Measurements from ENCODE around the gene SPATA18. TPM values are rescaled to one million over a fixed set of nuclear protein-coding genes. Genes with fewer than 3 reads are reported as not detected.

Gene SPATA18
- total and polyA plus RNA-seq, 2 of the 13 experiments (the other 11 are each of a cell fraction or from before 2014, with no cell fraction given), result 5.7 to 13.2 TPM

GRCh38 chr4:52071791-52072546, 20.9 kb downstream of the SPATA18 start:
- no peak overlapping the region for H3K4me2 ChIP-seq (ENCODE audit: low read depth, low read length)
- ChIA-PET CTCF (ENCODE audit: low intra/inter-chr PET ratio, low total read pairs) (no interaction called here), POLR2A (no interaction called here)
- no peak for TF ChIP-seq ZFP41 (CRISPR knock-in tag; IDR thresholded peaks at IDR 0.05; ENCODE audit: borderline replicate concordance)
- TF ChIP-seq ZHX1 (CRISPR knock-in tag; IDR thresholded peaks at IDR 0.05; ENCODE audit: low read depth), result no peak
- no peak for TF ChIP-seq GMEB2 (CRISPR knock-in tag; IDR thresholded peaks at IDR 0.05; ENCODE audit: low read depth)
- no peak for TF ChIP-seq ZNF605 (CRISPR knock-in tag; IDR thresholded peaks at IDR 0.05)
- TF ChIP-seq KAT8 (CRISPR knock-in tag; IDR thresholded peaks at IDR 0.05), result no peak
- no peak for TF ChIP-seq ZNF496 (CRISPR knock-in tag; IDR thresholded peaks at IDR 0.05; ENCODE audit: insufficient replicate concordance)
- no peak for TF ChIP-seq GTF3A (CRISPR knock-in tag; conservative IDR thresholded peaks at IDR 0.05)
- TF ChIP-seq BHLHE40 (IDR thresholded peaks at IDR 0.05; ENCODE audit: low read length), result no peak
- TF ChIP-seq HOXD1 (CRISPR knock-in tag; IDR thresholded peaks at IDR 0.05), result no peak
- TF ChIP-seq ZNF232 (CRISPR knock-in tag; IDR thresholded peaks at IDR 0.05; ENCODE audit: borderline replicate concordance), result no peak
- TF ChIP-seq ZNF850 (CRISPR knock-in tag; conservative IDR thresholded peaks at IDR 0.05), result no peak
- no peak for TF ChIP-seq THRA (CRISPR knock-in tag; IDR thresholded peaks at IDR 0.05; ENCODE audit: borderline replicate concordance)
- no peak overlapping the region for H3K9ac ChIP-seq (ENCODE audit: insufficient read depth, low read depth, low read length)
- H4K20me1 ChIP-seq (ENCODE audit: insufficient read depth, low read length), result no peaks in the 10 kb centered on the region
- intact Hi-C loops (cut with micrococcal nuclease; ENCODE audit: unreplicated experiment), result no loop called here
- no peaks in the 10 kb centered on the region; a peak in 2 of 5 replicates for H3K36me3 ChIP-seq (replicated peaks in 1 of 2; ENCODE audit: control insufficient read depth in 1 of 2, insufficient read depth in 2 of 2, low read length in 2 of 2)
- 96% methylated on average over 10 of the region's 10 CpGs for WGBS (ENCODE audit: low lambda C conversion rate)
- FAIRE-seq (no peak), ATAC-seq (no peak), DNase-seq (ENCODE audit: low spot score) (no peak)
- in situ Hi-C loops (cut with HindIII; ENCODE audit: extremely low pct_ligation_motif_present, low pct_unique_long_range_greater_than_20kb), result no loop called here
- BruUV-seq (replicated peaks), result no TSS peak
- no peak overlapping the region for H3K27ac ChIP-seq (ENCODE audit: extremely low read length, insufficient read depth, low read length)
- H3K4me3 ChIP-seq (replicated peaks in 1 of 3; ENCODE audit: insufficient read depth in 1 of 3, low read depth in 2 of 3, low read length in 3 of 3), result no peak overlapping the region
- H2AFZ ChIP-seq (ENCODE audit: low read length), result no peak overlapping the region
- H3K27me3 ChIP-seq (ENCODE audit: control insufficient read depth in 1 of 2, insufficient read depth in 2 of 2, low read length in 2 of 2), result no peaks in the 10 kb centered on the region
- H3K4me1 ChIP-seq (ENCODE audit: insufficient read depth, low read length), result no peaks in the 10 kb centered on the region
- no peaks in the 10 kb centered on the region for H3K9me3 ChIP-seq (ENCODE audit: low read length)
- no peaks in the 10 kb centered on the region for H3K79me2 ChIP-seq (ENCODE audit: insufficient read depth, low read length)

All from HepG2 (cell line).